K562 (cell line): Measurements from ENCODE around the gene HPX. TPM values are rescaled to one million over a fixed set of nuclear protein-coding genes. Genes with fewer than 3 reads are reported as not detected.
A peak's percentile ranks its signal among the peaks of the same experiment; 100 is the strongest.

Source experiments
- CREB5 ChIP-seq: fragments of 250-450 bp; sonication (Bioruptor Pico); IDR thresholded peaks from 2 replicates; pipeline ENCODE4 v1.5.0; 2020; ENCODE audit warnings: mild to moderate bottlenecking
- CTBP1 ChIP-seq: fragments of 450-650 bp; IDR thresholded peaks from 2 replicates; pipeline ENCODE4 v1.6.1; 2016; ENCODE audit warnings: borderline replicate concordance
- ETV5 ChIP-seq: sonication (generic); formaldehyde crosslinking; IDR thresholded peaks from 2 replicates; pipeline ENCODE4 v1.4.0; 2020; ENCODE audit warnings: low read depth, mild to moderate bottlenecking, missing genetic modification reagents
- EZH2 ChIP-seq: IDR thresholded peaks from 2 replicates; pipeline ENCODE4 v1.6.1; 2012; ENCODE audit warnings: low read depth, mild to moderate bottlenecking, inconsistent platforms, low read length, borderline replicate concordance
- FOXO4 ChIP-seq: fragments of 450-650 bp; formaldehyde crosslinking; IDR thresholded peaks from 2 replicates; pipeline ENCODE4 v1.4.0; 2020; ENCODE audit warnings: mild to moderate bottlenecking, moderate library complexity
- KAT8 ChIP-seq: fragments of 450-650 bp; IDR thresholded peaks from 2 replicates; pipeline ENCODE4 v1.6.1; 2016; ENCODE audit warnings: low read depth, mild to moderate bottlenecking
- LEF1 ChIP-seq: fragments of 450-650 bp; IDR thresholded peaks from 2 replicates; pipeline ENCODE4 v1.6.1; 2016; ENCODE audit warnings: mild to moderate bottlenecking
- PML ChIP-seq: IDR thresholded peaks from 2 replicates; pipeline ENCODE4 v1.6.1; 2012; ENCODE audit warnings: low read length, inconsistent platforms
- POLR2G ChIP-seq: fragments of 200-400 bp; formaldehyde crosslinking; IDR thresholded peaks from 2 replicates; pipeline ENCODE4 v1.6.1; 2017; ENCODE audit warnings: low read depth, mild to moderate bottlenecking, antibody characterized with exemption, low read length, moderate library complexity
- PRDM10 ChIP-seq: fragments of 450-650 bp; IDR thresholded peaks from 2 replicates; pipeline ENCODE4 v1.6.1; 2018; ENCODE audit not compliant: partially characterized antibody
- RBM22 ChIP-seq: fragments of 200-400 bp; formaldehyde crosslinking; IDR thresholded peaks from 2 replicates; pipeline ENCODE4 v1.6.1; 2018; ENCODE audit warnings: low read length, low read depth; ENCODE audit not compliant: poor library complexity, severe bottlenecking
- TEAD2 ChIP-seq: fragments of 450-650 bp; IDR thresholded peaks from 2 replicates; pipeline ENCODE4 v1.6.1; 2016; ENCODE audit warnings: missing genetic modification characterization, control low read depth, missing compliant biosample characterization
- TEAD4 ChIP-seq, 2 experiments: sonication (generic) in 1 of 2; formaldehyde crosslinking in 1 of 2; IDR thresholded peaks; 2 replicates each; pipeline versions ENCODE4 v1.6.1 to v1.8.0; 2012 to 2022; ENCODE audit warnings: borderline replicate concordance in 1 of 2, inconsistent platforms in 1 of 2, low read length in 1 of 2, mild to moderate bottlenecking in 1 of 2, missing genetic modification reagents in 1 of 2
- VEZF1 ChIP-seq: fragments of 200-800 bp; sonication (Bioruptor generic); IDR thresholded peaks from 2 replicates; pipeline ENCODE4 v1.6.1; 2017; ENCODE audit warnings: missing genetic modification characterization, missing compliant biosample characterization
- ZBTB17 ChIP-seq: fragments of 450-650 bp; formaldehyde crosslinking; IDR thresholded peaks from 2 replicates; pipeline ENCODE4 v1.4.0; 2020; ENCODE audit warnings: mild to moderate bottlenecking
- ZEB2 ChIP-seq: fragments of 450-650 bp; IDR thresholded peaks from 2 replicates; pipeline ENCODE4 v1.6.1; 2016
- ZFP30 ChIP-seq: fragments of 250-450 bp; sonication (Bioruptor Pico); IDR thresholded peaks from 2 replicates; pipeline ENCODE4 v1.8.0; 2022; ENCODE audit warnings: moderate library complexity, mild to moderate bottlenecking, inconsistent platforms, borderline replicate concordance
- ZNF354B ChIP-seq: fragments of 250-450 bp; sonication (Bioruptor Pico); IDR thresholded peaks from 2 replicates; pipeline ENCODE4 v1.4.0; 2020
- ZNF445 ChIP-seq: fragments of 250-450 bp; sonication (Bioruptor Pico); IDR thresholded peaks from 2 replicates; pipeline ENCODE4 v1.4.0; 2020; ENCODE audit warnings: low read depth, mild to moderate bottlenecking, moderate library complexity
- ZNF511 ChIP-seq: sonication (generic); formaldehyde crosslinking; IDR thresholded peaks from 2 replicates; pipeline ENCODE4 v1.8.0; 2022; ENCODE audit warnings: mild to moderate bottlenecking, missing genetic modification reagents
- polyA plus RNA-seq, 8 experiments: library from polyadenylated mRNA; depleted of rRNA in 4 of 8; stranded (reverse) in 5 of 8; unstranded in 3 of 8; fragments of >200 nt; fragmentation: Nextera tagmentation in 2 of 8; fragmentation: Illumina TruSeq in 1 of 8; extraction: Ambion mirVana in 2 of 8; extraction: Trizol in 1 of 8; gene quantifications; 2 replicates each; pipeline versions ENCODE4 v1.2.1 to v1.2.3, GENCODE V29; 2011 to 2014; ENCODE audit warnings: inconsistent platforms in 1 of 8, missing spikeins in 1 of 8
- total RNA-seq, 7 experiments: library from RNA; depleted of rRNA in 6 of 7; stranded (reverse); fragments of >200 nt in 6 of 7; fragmentation: Illumina TruSeq in 2 of 7; extraction: Trizol in 2 of 7; gene quantifications; 2 replicates each; pipeline versions ENCODE4 v1.2.1 to v1.2.3, GENCODE V29; 2011 to 2021; ENCODE audit warnings: low replicate concordance in 1 of 7

HPX gene
- total and polyA plus RNA-seq, 9 of the 15 experiments (the other 6 are each of a cell fraction or from before 2014, with no cell fraction given) = 0.12 to 1.2 (median 0.49) TPM; not detected in 1

- peak; percentile 91 for TF ChIP-seq VEZF1 (CRISPR knock-in tag)
- TF ChIP-seq CREB5 (CRISPR knock-in tag) = no peak
- TF ChIP-seq ZNF354B = no peak
- no peak for TF ChIP-seq TEAD2 (tag)
- TF ChIP-seq ZNF511 = no peak
- TF ChIP-seq EZH2 = no peak
- TF ChIP-seq POLR2G = peak; percentile 84
- no peak for TF ChIP-seq ZFP30 (CRISPR knock-in tag)
- TF ChIP-seq ZEB2 = no peak
- TF ChIP-seq FOXO4 = no peak
- TF ChIP-seq ZBTB17 (CRISPR knock-in tag) = peak; percentile 46; the same call in 1 of the 2 replicates
- no peak for TF ChIP-seq RBM22
- peak; percentile 93 for TF ChIP-seq CTBP1
- TF ChIP-seq ZNF445 (CRISPR knock-in tag) = no peak
- no peak for TF ChIP-seq LEF1
- no peak for TF ChIP-seq KAT8
- TF ChIP-seq PML = no peak
- TF ChIP-seq TEAD4 (IDR thresholded peaks at IDR 0.05; ENCODE audit: low read length) = no peak
- no peak for TF ChIP-seq TEAD4 (CRISPR knock-in tag; IDR thresholded peaks at IDR 0.05; ENCODE audit: borderline replicate concordance)
- TF ChIP-seq ETV5 = no peak
- no peak for TF ChIP-seq PRDM10
These were observed 21.7 kb downstream of the HPX start, which contains the start of gene APBB1 (continued) for GRCh38 chr11:6419009-6419631.
